GM18861 (cell line): Measurements from ENCODE around the gene SWAP70.
"Not testable (repeated sequence)": the region's sequence is repeated elsewhere in the genome, so short reads cannot be mapped to it uniquely, and the experiment has no call there.

ENCODE experiments used
- ATAC-seq: cut with Tn5 transposase; IDR thresholded peaks from one replicate; pipeline ENCODE4 v1.9.1; 2021; ENCODE audit not compliant: unreplicated experiment

Gene SWAP70

GRCh38 chr11:9689721-9690120, 25.8 kb downstream of the SWAP70 start:
- ATAC-seq: no peak

- no peak for ATAC-seq
These were observed 28.0 kb downstream of the SWAP70 start for GRCh38 chr11:9691865-9692264.

- no peak for ATAC-seq
These were observed 28.8 kb downstream of the SWAP70 start for GRCh38 chr11:9692691-9693090.

DNA sequence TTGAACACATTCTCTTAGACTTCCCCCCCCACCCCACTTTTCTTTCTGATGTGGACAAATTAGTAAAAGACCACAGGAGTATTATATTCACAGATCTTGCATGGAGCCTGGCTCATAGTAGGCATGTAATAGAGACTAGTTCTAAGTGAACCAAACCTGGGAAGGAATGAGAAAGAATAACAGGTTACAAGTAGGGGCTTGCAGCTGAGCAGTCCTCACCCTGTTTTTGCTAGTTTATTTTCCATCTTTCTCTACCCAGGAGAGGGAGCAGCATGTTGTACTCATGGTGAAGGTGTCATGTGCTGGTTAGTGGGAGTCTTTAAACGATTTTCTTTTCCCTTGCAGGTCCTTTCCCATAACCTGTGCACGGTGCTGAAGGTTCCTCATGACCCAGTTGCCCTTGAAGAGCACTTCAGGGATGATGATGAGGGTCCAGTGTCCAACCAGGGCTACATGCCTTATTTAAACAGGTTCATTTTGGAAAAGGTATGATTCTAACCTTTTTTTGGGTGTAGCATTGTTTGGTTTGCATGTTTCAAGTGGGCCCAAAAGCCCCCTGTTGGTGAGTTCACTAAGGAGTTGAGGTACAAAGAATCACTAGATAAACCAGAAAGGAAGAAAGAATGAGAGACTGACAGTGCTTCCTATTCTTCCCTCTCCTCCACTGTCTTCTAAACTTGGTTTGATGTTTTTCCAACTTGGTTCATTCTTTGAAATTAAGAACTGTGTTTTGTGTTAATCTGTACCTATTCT, 30.1 kb downstream of the SWAP70 start:
- ATAC-seq: no peak

- not testable (repeated sequence) for ATAC-seq
These were observed 31.4 kb downstream of the SWAP70 start for GRCh38 chr11:9695228-9695627.

- ATAC-seq: no peak
These were observed 33.9 kb downstream of the SWAP70 start for GRCh38 chr11:9697766-9698165.

GRCh38 chr11:9700105-9700801, 36.4 kb downstream of the SWAP70 start:
- no peak for ATAC-seq

- no peak for ATAC-seq
These were observed 37.9 kb downstream of the SWAP70 start for GRCh38 chr11:9701799-9702198.

DNA sequence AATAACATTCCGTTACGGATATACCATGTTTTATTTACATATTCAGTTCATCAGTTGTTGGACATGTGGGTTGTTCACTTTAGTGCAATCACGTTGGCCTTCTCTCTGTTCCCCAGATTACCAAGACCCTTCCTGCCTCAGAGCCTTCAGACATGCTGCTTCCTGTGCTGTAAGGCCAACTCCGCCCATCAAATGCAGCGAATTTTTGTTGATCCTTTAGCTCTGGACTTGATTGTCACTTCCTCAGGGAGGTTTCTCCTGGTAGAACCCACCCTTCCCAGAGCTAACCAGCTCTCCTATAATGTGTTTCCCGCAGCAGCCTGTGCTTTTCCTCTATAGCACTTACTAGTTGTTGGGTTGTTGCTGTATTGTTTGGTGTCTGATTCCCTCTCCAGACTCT, 39.4 kb downstream of the SWAP70 start:
- no peak for ATAC-seq

DNA sequence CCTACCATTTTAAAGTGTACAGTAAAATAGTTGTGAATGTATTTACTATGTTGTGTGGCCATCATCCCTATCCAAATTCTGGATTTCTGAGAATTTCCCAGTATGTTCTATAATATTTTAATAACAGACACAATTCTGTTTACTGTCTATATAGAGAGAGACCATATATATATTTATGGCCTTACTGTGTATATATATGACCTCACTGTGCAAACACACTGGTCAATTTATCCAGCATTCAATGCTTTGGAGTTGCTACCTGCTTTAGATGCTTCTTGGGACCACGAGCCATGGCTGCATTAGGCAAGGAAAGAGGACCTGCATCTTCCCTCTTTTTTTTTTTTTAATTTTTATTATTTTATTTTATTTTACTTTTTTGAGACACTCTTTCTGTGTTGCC, 40.2 kb downstream of the SWAP70 start:
- no peak for ATAC-seq

DNA sequence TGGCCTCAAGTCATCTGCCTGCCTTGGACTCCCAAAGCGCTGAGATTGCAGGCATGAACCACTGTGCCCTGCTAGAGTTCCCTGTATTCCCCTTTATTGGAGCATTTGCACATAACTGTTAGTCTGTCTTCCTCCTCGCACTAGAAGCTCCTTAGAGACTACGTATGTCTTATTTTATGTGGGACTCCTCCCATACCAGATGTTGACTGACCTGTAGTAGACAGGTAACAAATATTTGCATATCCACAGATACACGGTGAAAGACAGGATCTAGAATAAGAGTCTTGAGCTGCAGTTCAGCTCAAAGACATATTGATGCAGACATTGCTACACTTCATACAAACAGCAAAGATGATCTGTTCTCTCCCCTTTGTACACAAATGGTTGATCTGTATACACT, 40.7 kb downstream of the SWAP70 start:
- ATAC-seq: no peak

GRCh38 chr11:9705361-9705760, 41.5 kb downstream of the SWAP70 start:
- not testable (repeated sequence) for ATAC-seq

DNA sequence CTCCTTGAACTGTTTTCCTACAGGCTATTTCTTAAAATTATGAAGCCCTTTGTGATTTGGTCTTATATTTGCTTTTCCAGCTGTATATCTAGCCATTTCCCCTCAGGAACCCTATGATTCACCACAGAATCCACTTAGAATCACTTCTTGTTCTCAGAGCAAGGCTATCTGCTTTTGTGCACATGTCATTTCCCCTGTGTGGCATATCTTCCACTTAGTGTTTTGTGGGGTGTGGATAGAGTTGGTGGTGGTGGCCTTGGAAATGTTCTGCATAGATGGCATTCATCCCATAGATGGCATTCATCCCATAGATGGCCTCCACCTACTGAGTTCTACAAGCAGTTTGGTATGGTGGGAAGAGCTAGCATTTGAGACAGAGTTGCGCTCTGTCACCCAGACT, 44.7 kb downstream of the SWAP70 start:
- no peak for ATAC-seq

- no peak for ATAC-seq
These were observed 46.3 kb downstream of the SWAP70 start for GRCh38 chr11:9710223-9710622.

DNA sequence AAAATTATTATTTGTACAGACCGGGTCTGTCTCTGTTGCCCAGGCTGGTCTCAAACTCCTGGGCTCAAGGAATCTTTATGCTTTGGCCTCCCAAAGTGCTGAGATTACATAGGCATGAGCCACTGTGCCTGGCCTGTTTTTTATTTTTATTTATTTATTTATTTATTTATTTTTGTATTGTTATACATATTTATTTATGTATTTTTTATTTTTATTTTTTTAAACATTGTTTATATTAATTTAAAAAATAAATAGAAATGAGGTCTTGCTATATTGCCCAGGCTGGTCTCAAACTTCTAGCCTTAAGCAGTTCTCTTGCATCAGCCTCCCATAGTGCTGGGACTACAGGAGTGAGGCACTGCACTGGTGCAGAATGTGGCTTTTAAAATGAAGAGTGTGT, 47.0 kb downstream of the SWAP70 start:
- ATAC-seq: no peak

GRCh38 chr11:9711454-9712307, 47.8 kb downstream of the SWAP70 start:
- no peak for ATAC-seq

- no peak for ATAC-seq
These were observed 50.5 kb downstream of the SWAP70 start for GRCh38 chr11:9714272-9714940.

- peak; percentile 80 for ATAC-seq
These were observed 52.6 kb downstream of the SWAP70 start for GRCh38 chr11:9716275-9717039.

DNA sequence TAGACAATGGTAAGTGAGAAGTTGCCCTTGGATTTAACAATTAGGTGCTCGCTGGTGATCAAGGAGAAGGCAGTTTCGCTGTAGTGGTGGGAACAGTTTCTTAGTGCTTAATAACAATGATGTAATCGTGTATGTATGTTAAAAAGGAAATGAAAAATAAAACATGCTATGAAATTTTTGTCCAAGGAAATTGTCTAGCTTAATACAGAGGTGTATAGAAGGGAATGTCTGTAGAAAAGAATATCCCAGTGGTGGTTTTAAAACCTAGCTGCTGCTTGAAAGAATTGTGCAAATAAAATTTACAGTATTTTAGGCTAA, 53.1 kb downstream of the SWAP70 start:
- no peak for ATAC-seq

DNA sequence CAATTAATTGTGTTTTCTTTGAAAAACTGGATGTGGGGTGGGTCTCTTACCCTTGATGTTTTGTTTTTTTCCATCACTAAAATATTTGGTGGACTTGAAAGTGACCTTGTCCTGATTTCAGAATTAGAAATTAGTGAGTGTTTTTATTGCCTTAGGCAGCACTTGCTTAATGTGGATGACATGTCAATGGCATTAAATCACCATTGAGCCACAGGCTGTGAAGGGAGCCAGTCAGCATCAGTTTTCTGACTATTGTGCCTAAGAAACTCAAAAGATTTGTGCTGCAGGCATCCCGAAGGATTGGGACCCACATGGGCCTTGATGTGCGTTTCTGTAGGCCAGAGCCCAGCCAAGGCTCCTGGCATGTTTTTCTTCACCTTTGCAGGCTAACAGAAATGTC, 53.8 kb downstream of the SWAP70 start:
- no peak for ATAC-seq

- no peak for ATAC-seq
These were observed 54.3 kb downstream of the SWAP70 start for GRCh38 chr11:9718147-9718546.
